Breast epithelium (tissue), 3 donors: ENCODE measurements around the gene MARCHF11.

Experiments
- POLR2A ChIP-seq: fragments of 450-650 bp; IDR thresholded peaks from one replicate; pipeline ENCODE4 v1.6.1; 2016; ENCODE audit warnings: antibody characterized with exemption, mild to moderate bottlenecking, moderate library complexity
- TF ChIP-seq, protein P1 (sequence below), 3 donors: fragments of 450-650 bp; IDR thresholded peaks; one replicate each; pipeline ENCODE4 v1.5.1; 2016 to 2017; ENCODE audit warnings: antibody characterized with exemption in 3 of 3, mild to moderate bottlenecking in 3 of 3, moderate library complexity in 3 of 3

DNA sequence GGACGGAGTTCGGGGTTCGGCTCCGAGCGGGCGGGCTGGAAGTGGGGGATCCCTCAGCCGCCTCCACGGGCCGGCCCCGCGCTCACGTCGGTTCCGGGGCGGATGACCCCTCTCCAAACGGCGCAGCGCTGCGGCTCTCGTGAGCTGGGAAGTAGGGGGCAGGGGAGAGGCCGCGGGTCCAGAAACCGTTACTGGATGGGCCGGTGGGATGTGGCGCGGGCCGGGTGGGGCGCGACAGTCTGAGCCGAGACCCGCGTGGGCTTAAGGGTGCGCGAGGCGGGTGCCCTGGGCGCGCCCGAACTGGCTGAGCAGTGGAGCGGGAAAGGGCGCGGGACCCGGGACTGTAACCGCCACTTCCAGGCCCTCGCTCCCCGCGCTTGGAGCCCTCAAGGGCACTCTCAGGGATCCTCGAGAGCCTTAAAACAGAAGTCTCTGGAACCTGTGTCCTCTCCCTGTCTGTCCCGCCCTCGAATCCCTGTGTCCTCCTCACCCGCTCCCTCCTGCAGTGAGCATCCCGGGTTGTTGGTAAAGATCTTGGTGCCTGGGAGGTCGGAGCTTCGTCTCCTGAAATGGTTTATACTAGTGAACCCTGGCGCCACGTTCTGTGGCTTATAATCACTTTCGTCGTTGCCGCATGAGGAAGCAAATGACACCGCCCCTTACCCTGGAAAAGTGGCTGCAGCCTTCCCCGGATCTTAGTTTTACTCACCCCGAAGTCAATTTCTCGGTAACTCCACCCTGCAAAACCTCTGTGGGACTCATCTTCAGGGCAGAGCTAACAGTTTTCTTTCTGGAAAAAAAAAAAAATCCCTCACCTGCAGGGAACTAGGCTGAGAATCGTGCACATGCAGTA is 571 bp upstream of the MARCHF11 start:
- TF ChIP-seq, protein P1, sequence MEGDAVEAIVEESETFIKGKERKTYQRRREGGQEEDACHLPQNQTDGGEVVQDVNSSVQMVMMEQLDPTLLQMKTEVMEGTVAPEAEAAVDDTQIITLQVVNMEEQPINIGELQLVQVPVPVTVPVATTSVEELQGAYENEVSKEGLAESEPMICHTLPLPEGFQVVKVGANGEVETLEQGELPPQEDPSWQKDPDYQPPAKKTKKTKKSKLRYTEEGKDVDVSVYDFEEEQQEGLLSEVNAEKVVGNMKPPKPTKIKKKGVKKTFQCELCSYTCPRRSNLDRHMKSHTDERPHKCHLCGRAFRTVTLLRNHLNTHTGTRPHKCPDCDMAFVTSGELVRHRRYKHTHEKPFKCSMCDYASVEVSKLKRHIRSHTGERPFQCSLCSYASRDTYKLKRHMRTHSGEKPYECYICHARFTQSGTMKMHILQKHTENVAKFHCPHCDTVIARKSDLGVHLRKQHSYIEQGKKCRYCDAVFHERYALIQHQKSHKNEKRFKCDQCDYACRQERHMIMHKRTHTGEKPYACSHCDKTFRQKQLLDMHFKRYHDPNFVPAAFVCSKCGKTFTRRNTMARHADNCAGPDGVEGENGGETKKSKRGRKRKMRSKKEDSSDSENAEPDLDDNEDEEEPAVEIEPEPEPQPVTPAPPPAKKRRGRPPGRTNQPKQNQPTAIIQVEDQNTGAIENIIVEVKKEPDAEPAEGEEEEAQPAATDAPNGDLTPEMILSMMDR (IDR thresholded peaks at IDR 0.05): no peak
- no peak for TF ChIP-seq POLR2A
